ENCODE results near the gene PIM1.

Gene PIM1

GRCh38 chr6:37210313-37210968 lies 40.5 kb downstream of the PIM1 start:
- peak; percentile 46 for DNase-seq (ENCODE audit: low read depth)
- no peak overlapping the region for H3K4me3 ChIP-seq (ENCODE audit: control insufficient read depth, low read depth, low read length)
- TF ChIP-seq CTCF (IDR thresholded peaks at IDR 0.05; ENCODE audit: control insufficient read depth, insufficient read depth, low read depth, low read length, missing control alignments): peak; percentile 87

- no peak for DNase-seq (ENCODE audit: low read depth)
- no peak overlapping the region for H3K4me3 ChIP-seq (ENCODE audit: control insufficient read depth, low read depth, low read length)
- no peak for TF ChIP-seq CTCF (IDR thresholded peaks at IDR 0.05; ENCODE audit: control insufficient read depth, insufficient read depth, low read depth, low read length, missing control alignments)
Measured at GRCh38 chr6:37212268-37212667, 42.3 kb downstream of the PIM1 start.

GRCh38 chr6:37218061-37218460 lies 48.1 kb downstream of the PIM1 start:
- H3K4me3 ChIP-seq (ENCODE audit: control insufficient read depth, low read depth, low read length): no peak overlapping the region
- DNase-seq (ENCODE audit: low read depth): no peak
- TF ChIP-seq CTCF (IDR thresholded peaks at IDR 0.05; ENCODE audit: control insufficient read depth, insufficient read depth, low read depth, low read length, missing control alignments): no peak

GRCh38 chr6:37218511-37218910 lies 48.6 kb downstream of the PIM1 start:
- DNase-seq (ENCODE audit: low read depth): no peak
- no peak overlapping the region for H3K4me3 ChIP-seq (ENCODE audit: control insufficient read depth, low read depth, low read length)
- no peak for TF ChIP-seq CTCF (IDR thresholded peaks at IDR 0.05; ENCODE audit: control insufficient read depth, insufficient read depth, low read depth, low read length, missing control alignments)

- DNase-seq (ENCODE audit: low read depth): no peak
- no peak for TF ChIP-seq CTCF (IDR thresholded peaks at IDR 0.05; ENCODE audit: control insufficient read depth, insufficient read depth, low read depth, low read length, missing control alignments)
- peak overlapping the region; percentile 59 for H3K4me3 ChIP-seq (ENCODE audit: control insufficient read depth, low read depth, low read length)
Measured at GRCh38 chr6:37221585-37222124, 51.7 kb downstream of the PIM1 start.

- peak overlapping the region; percentile 59 for H3K4me3 ChIP-seq (ENCODE audit: control insufficient read depth, low read depth, low read length)
- DNase-seq (ENCODE audit: low read depth): peak; percentile 27
Measured at GRCh38 chr6:37222125-37222967, 52.4 kb downstream of the PIM1 start.

More at GRCh38 chr6:37222125-37222967, 52.4 kb downstream of the PIM1 start:
- TF ChIP-seq CTCF (IDR thresholded peaks at IDR 0.05; ENCODE audit: control insufficient read depth, insufficient read depth, low read depth, low read length, missing control alignments): no peak

All from AG09309 (cell line).